Activated CD4-positive, alpha-beta T cell treated with anti-CD3 and anti-CD28 coated beads, Interleukin-2, amount 50 U/mL, for 1 hour (primary cell): ENCODE data around the gene B4GALT6.
A peak's percentile ranks its signal among the peaks of the same experiment; 100 is the strongest.
"Not testable (repeated sequence)": the region's sequence is repeated elsewhere in the genome, so short reads cannot be mapped to it uniquely, and the experiment has no call there.

Experiments
- DNase-seq: peaks from one replicate; pipeline ENCODE4 v3.0.0-alpha.2; 2020

B4GALT6 gene, protein sequence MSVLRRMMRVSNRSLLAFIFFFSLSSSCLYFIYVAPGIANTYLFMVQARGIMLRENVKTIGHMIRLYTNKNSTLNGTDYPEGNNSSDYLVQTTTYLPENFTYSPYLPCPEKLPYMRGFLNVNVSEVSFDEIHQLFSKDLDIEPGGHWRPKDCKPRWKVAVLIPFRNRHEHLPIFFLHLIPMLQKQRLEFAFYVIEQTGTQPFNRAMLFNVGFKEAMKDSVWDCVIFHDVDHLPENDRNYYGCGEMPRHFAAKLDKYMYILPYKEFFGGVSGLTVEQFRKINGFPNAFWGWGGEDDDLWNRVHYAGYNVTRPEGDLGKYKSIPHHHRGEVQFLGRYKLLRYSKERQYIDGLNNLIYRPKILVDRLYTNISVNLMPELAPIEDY

DNA sequence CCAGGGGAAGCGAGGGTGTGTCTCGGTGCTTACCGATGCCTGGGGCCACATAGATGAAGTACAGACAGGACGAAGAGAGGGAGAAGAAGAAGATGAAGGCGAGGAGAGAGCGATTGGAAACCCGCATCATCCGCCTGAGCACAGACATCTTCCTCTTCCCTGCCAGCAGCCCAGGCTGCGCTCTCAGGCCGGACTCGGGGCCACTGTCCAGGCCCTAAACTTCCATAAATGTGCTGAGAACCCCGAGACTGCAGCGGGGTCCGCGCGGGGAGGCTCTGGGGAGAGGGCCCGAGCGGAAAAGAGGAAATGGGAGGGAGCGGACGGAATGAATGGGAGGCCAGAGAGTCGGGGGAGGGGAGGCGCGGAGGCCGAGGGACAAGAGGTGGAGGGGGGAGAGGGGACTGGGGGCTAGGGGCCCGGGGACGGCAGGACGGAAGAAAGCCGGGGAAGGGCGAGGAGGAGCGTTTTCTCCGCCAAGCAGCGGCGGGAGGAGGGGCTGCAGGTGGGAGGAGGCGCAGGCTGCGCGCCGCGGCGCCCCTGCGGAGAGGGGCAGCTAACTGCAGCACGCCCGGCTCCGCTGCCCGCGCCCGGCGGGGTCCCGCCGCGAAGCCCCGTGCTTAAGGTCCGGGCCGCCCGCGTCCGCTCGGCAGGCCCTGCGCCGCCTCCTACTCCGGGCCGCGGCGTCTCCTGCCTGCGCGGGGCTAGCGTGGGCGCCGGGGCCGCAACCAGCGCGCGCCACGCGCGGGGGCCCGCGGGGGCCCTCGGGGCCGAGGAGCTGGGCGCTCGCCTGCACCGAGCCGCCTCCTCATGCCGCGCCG is at the start of gene B4GALT6:
B4GALT6 (minus strand) TSS at position 303 of the 818 bp plus-strand sequence; CDS start at position 148, 155 bp downstream.
- no peak for DNase-seq

DNA sequence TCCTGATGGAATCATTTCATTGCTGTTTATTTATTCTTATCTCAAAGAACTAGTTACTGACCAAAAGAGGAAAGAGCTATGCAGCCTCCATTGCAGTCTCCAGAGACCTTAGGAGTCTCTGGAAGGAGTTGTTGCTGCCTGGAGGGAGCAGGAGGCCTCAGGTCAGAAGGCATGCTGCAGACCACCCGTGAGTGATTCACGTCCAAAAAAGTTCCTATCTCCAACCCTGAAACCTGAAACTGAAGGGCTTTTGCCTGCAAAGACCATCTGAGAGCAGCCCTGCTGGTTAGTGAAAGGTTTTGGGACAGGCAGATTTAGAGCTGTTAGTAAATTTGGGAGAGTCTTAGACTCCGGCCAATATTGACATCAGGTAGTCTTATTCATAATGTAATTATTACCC is 47.2 kb upstream of the B4GALT6 start:
- no peak for DNase-seq

DNA sequence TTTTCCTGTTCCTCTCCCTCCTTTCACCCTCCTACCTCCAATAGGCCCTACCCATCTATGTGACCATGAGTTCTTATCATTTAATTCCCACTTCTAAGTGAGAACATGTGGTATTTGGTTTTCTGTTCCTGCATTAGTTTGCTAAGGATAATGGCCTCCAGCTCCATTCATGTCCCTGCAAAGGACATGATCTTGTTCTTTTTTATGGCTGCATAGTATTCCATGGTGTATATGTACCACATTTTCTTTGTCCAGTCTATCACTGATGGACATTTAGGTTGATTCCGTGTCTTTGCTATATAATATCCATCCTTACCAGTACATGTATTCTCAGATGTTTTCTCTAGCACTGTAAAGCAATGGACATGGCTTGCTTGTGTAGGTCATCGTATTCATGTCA is 44.8 kb upstream of the B4GALT6 start:
- DNase-seq, result not testable (repeated sequence)

DNA sequence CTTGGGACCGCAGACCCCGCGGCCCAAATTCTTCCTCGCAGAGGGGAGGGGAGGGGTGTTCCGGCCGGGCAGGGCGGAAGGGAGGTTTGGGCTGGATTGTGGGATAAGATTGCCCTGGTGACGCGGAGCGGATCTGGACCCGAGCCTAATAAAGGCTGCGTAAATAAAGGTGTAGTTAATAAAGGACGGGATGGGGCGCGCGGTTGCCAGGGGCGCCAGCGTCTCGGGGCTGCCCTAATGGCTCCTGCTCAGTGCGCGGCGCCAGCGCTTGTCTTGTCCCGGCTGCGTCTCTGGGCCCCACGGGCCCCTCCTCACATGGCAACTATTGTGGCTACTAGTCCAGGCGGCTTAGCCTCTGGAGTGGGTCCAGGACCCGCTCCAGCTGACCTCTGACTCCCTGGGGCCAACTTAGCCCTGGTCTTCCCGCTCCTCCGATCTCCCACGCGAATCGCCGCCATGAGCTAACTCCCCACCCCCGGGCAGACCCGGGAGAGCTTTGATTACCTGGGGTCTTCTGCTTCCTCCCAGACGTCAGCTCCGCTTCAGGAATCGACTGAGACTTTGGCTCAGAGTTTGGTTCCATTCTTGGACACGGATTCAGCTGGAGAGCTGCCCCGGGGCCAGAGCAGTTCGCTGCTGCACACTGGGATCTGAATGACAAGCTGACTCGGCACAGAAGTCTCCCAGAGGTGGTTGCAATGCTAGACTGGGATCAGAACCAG is 39.8 kb upstream of the B4GALT6 start:
- no peak for DNase-seq

DNA sequence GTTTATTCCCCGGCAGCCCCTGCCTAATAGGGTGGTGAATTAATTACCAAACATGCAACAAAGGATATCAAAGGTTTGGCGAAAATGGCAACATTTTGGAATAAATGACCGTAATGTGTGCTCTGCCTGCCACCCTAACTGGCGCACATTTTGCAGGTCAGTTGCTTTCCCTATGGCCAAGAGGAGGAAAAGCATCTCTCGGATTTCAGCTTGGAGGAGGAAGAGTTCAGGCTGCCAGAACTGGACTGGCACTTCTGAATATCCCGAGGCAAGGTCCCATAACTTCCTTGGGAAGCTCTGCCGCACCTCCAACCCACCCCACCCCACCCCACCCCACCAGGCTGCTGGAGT is 39.2 kb upstream of the B4GALT6 start:
- no peak for DNase-seq

DNA sequence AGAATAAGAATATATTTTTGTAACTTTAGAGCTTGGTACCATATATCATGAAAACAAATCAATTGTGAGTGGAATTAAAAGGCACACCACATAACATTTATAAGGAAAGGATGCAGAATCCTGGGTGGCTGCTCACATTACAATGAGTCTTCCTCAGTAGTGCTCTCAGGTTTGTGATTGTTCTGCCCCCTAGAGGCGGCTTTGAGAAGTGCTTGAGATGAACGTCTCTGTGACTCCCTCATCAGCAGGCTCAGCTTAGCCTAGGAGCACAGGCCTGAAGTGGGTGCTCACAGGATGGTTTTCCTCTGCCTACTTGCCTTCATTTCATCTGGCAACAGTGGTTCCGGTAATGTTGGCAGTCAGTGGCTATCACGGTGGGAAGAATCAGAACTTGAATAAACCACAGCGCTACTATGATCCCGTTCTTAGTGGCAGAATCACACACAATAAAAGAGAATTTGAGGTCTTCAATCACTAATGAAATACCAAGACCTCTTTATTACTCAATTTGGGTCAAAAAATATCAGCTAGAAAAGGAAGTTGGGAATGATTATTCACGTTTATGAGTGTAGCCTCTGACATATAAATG is 38.1 kb upstream of the B4GALT6 start:
- DNase-seq, result peak; percentile 59

DNA sequence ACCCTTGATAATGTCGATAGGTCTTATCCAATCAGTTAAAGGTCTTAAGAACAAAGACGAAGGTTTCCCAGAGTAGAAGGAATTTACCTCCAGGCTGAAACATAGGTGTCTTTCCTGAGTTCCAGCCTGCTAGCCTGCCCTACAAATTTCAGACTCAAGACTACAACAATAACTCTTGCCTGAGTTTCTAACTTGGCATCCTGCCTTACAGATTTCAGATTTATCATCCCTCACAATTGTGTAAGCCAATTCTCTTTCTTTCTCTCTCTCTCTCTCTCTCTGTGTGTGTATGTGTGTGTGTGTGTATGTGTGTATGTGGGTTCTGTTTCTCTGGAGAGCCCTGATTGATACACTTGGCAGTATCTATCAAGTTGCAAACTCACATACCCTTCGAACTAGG is 37.2 kb upstream of the B4GALT6 start:
- DNase-seq, result no peak

DNA sequence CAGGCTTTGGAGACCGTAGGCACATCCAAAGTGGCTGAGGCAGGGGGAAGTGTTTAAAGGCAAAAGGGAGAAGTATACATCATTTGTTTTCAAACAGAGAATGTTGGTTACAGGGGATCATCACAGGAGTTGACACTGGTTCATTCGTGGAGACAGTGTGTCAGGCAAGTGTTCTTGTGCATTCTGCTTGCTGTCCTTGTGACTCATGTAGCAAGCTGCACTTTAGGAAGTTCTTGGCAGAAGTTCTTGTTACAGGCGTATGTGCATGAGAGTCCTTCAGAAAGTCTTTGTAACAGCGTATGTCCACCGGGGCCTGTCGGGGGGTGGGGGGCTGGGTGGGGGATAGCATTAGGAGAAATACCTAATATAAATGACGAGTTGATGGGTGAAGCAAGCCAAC is 36.5 kb upstream of the B4GALT6 start:
- DNase-seq, result no peak

DNA sequence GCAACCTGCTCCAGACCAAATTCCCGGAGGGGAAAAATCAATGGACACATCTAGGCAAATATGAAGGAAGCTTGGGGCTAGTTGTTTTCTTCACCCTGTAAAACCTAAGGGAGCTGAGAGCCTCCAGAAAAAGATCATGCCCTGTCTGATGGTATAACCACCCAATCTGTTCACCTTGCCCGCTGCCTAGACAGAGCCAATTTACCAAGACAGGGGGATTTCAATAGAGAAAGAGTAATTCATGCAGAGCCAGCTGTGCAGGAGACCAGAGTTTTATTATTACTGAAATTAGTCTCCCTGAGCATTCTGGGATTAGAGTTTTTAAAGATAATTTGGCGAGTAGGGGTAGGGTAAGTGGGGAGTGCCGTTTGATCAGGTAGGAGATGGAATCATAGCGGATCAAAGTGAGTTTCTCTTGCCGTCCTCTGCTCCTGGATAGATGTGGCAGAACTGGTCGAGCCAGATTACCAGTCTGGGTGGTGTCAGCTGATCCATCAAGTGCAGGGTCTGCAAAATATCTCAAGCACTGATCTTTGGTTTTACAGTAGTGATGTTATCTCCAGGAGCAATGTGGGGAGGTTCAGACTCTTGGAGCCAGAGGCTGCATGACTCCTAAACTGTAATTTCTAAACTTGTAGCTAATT is 35.1 kb upstream of the B4GALT6 start:
- DNase-seq, result no peak

DNA sequence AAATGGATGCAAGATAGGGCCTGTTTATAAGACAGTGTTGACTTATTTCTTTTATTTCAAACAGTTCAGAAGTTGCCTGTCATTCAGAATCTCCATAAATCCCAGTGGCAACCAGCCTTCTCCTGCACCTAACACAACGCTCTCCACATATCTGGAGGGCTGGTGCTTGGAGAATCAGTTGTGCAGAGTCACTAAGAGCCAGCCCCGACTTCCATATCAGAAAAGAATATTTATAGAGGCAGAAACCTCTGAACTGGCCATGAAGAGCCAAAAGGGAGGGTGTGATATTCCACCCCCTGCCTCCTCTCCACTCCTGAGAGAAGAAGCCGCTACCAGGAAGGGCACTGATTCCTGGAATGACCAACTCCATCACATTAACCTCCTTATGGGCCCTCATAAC is 34.0 kb upstream of the B4GALT6 start:
- DNase-seq, result no peak

DNA sequence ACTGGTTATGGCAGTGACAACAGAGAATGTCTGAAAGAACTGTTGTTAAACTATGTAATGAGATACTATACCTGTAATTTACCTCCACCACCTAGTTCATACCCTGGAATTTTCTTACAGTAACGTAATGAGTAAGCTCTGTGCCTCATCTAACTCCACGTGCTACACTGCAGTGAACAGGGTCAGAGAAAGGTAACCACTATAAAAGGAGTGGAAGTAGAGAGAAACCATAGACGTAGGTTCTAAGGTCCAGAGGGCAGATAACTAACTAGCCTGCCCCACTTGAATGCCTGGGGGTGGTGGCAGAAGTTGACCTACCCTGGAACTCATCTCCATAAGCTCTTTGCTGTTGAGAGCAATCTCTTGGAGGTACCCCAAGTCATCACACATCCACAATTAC is 32.0 kb upstream of the B4GALT6 start:
- DNase-seq, result no peak

DNA sequence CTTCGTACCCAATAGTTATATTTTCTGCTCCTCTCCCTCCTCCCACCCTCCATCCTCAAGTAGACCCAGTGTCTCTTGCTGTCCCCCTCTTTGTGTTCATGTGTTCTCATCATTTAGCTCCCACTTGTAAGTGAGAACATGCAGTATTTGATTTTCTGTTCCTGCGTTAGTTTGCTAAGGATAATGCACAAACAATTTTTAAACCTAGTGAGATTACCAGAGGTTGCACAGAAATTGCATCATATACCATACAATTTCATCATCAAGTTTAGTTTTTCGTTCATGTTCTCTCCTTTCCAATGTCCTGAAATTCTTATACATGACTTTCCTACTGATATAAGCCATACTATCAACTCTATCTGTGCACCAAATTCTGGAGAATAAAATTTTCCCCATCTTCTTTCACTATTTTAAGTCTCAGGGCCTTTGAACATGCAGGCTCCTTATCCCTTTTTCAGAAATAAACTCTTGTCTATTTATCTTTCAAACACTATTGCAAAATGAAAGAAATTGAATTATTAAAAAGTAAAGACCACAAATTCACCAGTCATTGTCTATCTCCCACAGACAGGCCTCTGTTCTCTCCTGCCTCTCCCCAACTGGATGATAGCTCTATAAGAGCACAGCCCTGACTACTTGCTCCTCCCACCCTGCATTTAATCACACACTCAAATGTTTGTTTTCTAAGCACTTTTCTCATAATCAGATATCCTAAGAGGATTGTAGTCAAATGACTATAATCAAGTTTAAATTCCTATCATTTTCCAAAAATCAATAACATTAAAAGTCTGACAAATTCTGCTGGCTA is 27.2 kb upstream of the B4GALT6 start:
- no peak for DNase-seq

DNA sequence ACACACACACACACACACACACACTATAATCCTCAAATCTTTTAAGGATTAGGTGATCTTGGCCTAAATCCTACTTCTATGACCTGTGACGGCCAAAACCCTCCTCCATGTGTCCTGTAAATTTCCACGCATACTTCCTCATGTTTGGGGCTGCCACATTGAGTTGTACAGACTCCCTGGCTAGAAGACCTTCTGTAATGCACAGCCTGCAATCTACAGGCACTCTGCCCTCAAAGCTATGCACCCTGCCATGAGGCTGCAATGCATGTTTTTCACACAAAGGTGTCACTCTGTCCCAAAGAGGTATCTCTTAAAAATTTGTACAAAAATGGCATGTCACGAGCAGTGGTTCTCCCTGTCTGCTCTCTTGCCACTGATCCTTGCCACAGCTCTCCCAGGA is 26.4 kb upstream of the B4GALT6 start:
- no peak for DNase-seq

DNA sequence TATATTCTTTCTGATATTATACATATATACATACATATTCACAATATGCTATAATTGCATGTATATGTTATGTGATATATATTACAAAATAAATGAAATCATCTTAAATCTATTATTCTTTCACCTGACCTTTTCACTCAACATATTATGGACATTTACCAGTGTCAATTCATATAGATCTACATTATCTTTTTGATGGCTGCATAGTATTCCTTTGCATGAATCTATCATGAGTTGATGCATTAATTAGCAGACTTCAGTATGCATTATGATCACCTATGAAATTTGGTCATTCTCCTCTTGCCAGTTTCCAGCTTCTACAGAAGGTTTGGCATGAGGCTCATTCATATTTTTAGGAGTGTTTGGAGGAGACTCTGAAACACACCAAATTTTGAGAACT is 23.4 kb upstream of the B4GALT6 start:
- no peak for DNase-seq

DNA sequence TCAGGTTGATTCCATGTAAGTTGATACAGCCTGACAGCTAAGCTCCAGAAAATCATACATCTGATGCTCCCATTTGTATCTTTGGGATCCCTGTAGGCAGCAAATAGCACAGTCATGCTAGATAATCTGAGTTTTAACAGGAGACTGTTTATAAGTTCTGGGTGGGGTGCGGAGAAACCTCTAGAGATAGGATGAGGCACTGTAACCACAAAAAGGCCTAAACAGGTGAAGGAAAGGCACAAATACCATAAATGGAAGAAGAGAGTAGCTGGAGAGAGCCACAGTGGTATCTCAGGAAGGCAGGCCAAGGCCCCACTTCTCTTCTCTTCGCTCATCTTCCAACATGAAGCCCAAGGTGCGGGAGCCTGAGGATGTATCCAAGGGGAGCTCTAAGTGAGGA is 18.1 kb upstream of the B4GALT6 start:
- DNase-seq, result no peak

DNA sequence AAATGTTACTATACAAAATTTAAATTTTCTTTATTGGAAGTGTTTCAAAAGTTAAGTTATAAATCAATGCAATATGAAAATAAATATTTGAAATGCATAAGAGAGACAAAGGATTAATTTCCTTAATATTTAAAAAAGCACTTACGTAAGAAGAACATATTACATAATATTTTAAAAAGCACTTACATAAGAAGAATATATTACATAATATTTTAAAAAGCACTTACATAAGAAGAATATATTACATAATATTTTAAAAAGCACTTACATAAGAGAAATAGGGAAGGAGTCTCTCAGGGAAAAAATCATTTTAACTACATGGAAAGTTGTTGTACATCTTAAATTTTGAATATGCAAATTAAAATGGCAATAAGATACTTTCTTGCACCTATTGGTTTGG is 17.4 kb upstream of the B4GALT6 start:
- DNase-seq, result no peak

DNA sequence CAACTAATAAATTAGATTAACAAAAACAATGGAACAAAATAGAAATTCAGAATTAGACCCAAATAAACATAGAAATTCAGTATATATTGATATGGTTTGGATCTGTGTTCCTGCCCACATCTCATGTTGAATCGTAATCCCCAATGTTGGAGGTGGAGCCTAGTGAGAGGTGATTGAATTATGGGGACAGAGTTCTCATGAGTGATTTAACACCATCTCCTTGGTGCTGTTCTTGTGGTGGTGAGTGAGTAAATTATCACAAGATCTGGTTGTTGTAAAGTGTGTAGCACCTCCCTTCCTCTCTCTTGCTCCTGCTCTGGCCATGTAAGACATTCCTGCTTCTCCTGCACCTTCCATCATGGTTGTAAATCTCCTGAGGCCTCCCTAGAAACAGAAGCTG is 16.6 kb upstream of the B4GALT6 start:
- no peak for DNase-seq

DNA sequence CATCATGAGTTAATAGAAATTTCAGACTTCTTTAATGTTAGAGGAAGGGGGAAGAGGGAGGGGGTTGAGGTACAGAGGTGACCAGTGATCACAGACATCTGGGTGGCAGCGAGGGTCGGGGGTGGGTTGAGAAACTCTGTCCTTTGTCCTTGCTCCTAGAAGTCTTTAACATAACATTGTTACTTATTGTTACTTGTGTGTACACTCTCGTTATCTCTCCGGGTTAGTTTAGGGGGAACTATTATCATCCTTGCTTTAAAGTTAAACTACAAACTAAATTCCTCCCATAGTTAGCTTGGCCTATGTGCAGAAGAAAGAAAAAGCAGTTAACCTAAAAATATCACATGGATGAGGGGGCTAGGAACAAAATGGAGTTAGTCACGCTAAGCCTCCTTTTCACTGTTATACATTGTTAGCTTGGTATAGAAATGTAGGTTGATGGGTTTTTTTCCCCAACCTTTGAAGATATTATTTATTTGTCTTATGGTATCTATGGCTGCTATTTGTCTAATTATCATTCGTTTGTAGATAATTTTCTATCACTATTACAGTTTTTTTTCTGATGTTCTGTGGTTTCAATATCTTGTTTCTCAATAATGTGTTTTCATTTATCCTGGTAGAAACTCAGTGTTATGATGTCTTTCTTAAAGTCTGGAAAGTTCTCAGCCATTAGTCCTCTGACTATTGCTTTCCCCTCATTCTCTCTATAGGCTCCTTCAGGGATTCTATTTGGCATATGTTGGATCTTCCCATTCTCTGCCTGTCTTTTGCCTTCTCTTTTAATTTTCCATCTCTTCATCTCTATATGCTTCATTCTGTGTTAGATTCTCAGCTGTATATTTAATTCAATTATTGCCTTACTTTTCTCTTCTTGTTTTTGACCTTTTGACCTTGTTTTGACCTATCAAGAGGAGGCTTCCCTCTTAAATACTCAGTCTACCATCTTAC is 13.2 kb upstream of the B4GALT6 start:
- DNase-seq, result no peak

DNA sequence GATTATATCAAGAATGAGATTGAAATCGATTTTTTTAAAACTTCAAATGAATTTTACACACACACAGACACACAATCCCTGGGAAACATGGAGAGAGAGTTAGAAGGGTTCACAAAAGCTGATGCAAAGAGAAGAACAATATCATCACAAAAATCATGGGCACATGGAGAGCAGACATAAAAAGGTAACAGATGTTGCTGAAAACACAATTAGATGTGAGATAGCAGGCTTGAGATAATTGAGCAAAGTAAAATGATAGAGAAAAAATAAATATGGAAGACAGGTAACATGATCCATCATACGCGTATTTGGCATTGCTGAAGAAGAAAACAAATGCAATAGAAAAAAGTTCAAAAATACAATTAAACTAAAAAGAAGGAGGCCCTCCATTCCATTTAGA is 11.6 kb upstream of the B4GALT6 start:
- no peak for DNase-seq

DNA sequence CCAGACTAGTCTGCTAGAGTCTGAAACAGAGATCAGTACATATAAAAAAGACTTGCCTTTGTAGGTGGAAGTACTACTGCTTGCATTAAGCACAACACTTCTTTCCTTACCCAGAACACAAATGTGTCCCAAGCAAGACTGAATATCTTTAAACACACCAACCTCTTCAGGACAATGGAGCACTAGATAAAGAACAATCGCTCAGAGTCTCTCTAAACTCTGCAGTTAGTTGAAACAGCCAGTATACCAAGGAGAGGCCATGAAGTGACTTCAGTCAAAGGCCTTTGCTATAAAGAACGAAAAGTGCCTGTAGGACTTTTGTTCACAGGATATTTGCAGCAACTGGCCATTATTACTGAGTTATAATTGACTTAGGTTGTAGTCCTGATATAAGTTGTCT is 9.9 kb upstream of the B4GALT6 start:
- DNase-seq, result no peak

DNA sequence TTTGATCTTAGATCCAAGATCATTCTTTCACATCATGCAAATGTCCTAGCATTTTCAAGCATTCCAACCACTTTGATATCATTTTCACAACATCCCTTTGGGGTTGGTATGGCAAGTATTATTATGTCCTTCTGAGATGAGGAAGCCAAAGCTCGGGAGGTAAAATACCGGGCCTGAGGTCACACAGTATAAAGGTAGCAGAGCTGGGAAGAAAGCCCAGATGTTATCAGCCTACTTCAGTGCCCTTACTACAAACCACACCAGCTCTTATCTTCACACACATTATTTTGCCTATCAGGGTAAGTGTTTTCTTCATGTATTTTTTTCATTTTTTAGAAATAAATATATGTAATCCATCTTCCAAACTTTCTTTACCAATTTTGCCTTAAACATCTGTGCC is 4.2 kb upstream of the B4GALT6 start:
- no peak for DNase-seq
